H1 (cell line): ENCODE measurements around the gene ARMC3. TPM values are rescaled to one million over a fixed set of nuclear protein-coding genes. Genes with fewer than 3 reads are reported as not detected.

Experiments used
- CTCF ChIA-PET: fragments of 300-600 bp; sonication (Branson Sonifier 250); formaldehyde crosslinking; loops from one replicate; lab custom pipeline; 2021; ENCODE audit not compliant: partially characterized antibody; lab: Charles Lee
- POLR2A ChIA-PET: fragments of 300-600 bp; sonication (Branson Sonifier 250); formaldehyde crosslinking; loops from one replicate; lab custom pipeline; 2021; ENCODE audit warnings: inconsistent platforms; ENCODE audit not compliant: partially characterized antibody; lab: Charles Lee
- DNase-seq, 2 experiments: peaks; one replicate each; pipeline versions ENCODE4 v3.0.0 to v3.0.0-alpha.2; 2010 to 2022; ENCODE audit warnings: low spot score in 2 of 2, low read depth in 1 of 2, mixed read lengths in 1 of 2
- FAIRE-seq: peaks from 2 replicates; lab custom pipeline; 2011; peaks lifted over from hg19 to GRCh38; lab: Jason Lieb, UNC
- H2AFZ ChIP-seq: 2 replicates; pipeline ENCODE4 v1.8.1; 2012; ENCODE audit warnings: low read length, inconsistent platforms
- H2AK5ac ChIP-seq: 2 replicates; pipeline ENCODE4 v1.6.1; 2013; ENCODE audit warnings: low read depth, low read length
- H2BK120ac ChIP-seq: replicated peaks from 2 replicates; pipeline ENCODE3; 2013; ENCODE audit warnings: low read depth, low read length, inconsistent platforms
- H2BK12ac ChIP-seq: 2 replicates; pipeline ENCODE4 v1.6.1; 2013; ENCODE audit warnings: low read depth, low read length
- H2BK15ac ChIP-seq: 2 replicates; pipeline ENCODE4 v1.6.1; 2013; ENCODE audit warnings: low read length
- H2BK20ac ChIP-seq: 2 replicates; pipeline ENCODE4 v1.6.1; 2013; ENCODE audit warnings: low read length
- H2BK5ac ChIP-seq: 2 replicates; pipeline ENCODE4 v1.6.1; 2013; ENCODE audit warnings: low read depth, low read length
- H3K14ac ChIP-seq: 2 replicates; pipeline ENCODE4 v1.6.1; 2013; ENCODE audit warnings: inconsistent platforms; ENCODE audit not compliant: insufficient read length
- H3K18ac ChIP-seq: 2 replicates; pipeline ENCODE4 v1.6.1; 2013; ENCODE audit warnings: low read length; ENCODE audit errors: extremely low read depth
- H3K23ac ChIP-seq: 2 replicates; pipeline ENCODE4 v1.6.1; 2013; ENCODE audit warnings: inconsistent platforms; ENCODE audit not compliant: insufficient read length
- H3K23me2 ChIP-seq: 2 replicates; pipeline ENCODE4 v1.6.1; 2013; ENCODE audit warnings: low read depth, low read length
- H3K27ac ChIP-seq: 2 replicates; pipeline ENCODE4 v1.6.1; 2011; ENCODE audit warnings: low read depth, low read length, inconsistent platforms
- H3K27me3 ChIP-seq, 4 experiments: replicated peaks in 1 of 4; 1 replicate in 1 of 4; 2 replicates in 3 of 4; pipeline versions ENCODE4 v1.6.1 to v1.8.1; 2011 to 2013; ENCODE audit warnings: low read length in 3 of 4, mild to moderate bottlenecking in 3 of 4, inconsistent platforms in 2 of 4, mixed read lengths in 2 of 4, moderate library complexity in 1 of 4; ENCODE audit not compliant: control insufficient read depth in 3 of 4, insufficient read depth in 3 of 4; ENCODE audit errors: extremely low read depth in 1 of 4
- H3K36me3 ChIP-seq, 4 experiments: 2 replicates each; pipeline versions ENCODE4 v1.6.1 to v1.8.1; 2011 to 2013; ENCODE audit warnings: mild to moderate bottlenecking in 4 of 4, low read length in 3 of 4, moderate library complexity in 2 of 4, control low read depth in 1 of 4, inconsistent platforms in 1 of 4; ENCODE audit not compliant: insufficient read depth in 4 of 4, control insufficient read depth in 2 of 4
- H3K4ac ChIP-seq: replicated peaks from 2 replicates; pipeline ENCODE3; 2013; ENCODE audit warnings: low read length, low read depth, mixed read lengths, inconsistent platforms; ENCODE audit not compliant: insufficient read length
- H3K4me1 ChIP-seq, 4 experiments: replicated peaks in 1 of 4; 1 replicate in 1 of 4; 2 replicates in 3 of 4; pipeline versions ENCODE4 v1.6.1 to v1.8.1; 2011 to 2013; ENCODE audit warnings: low read length in 3 of 4, inconsistent platforms in 2 of 4, mixed read lengths in 1 of 4; ENCODE audit not compliant: insufficient read depth in 4 of 4, control insufficient read depth in 3 of 4
- H3K4me2 ChIP-seq, 2 experiments: 2 replicates each; pipeline versions ENCODE4 v1.6.1 to v1.8.1; 2011 to 2013; ENCODE audit warnings: low read depth in 2 of 2, low read length in 2 of 2, control low read depth in 1 of 2, inconsistent platforms in 1 of 2, mild to moderate bottlenecking in 1 of 2; ENCODE audit not compliant: insufficient read depth in 1 of 2
- H3K4me3 ChIP-seq, 4 experiments: fragments of 200-600, 300-600 bp in 1 of 4; sonication (generic), shearing (Covaris generic), sonication (Bioruptor Twin) in 1 of 4; 2 replicates each; pipeline versions ENCODE4 v1.5.1 to v1.8.1; 2011 to 2016; ENCODE audit warnings: low read length in 4 of 4, low read depth in 3 of 4, control low read depth in 2 of 4, inconsistent platforms in 2 of 4, mild to moderate bottlenecking in 2 of 4, mixed read lengths in 1 of 4, moderate library complexity in 1 of 4; ENCODE audit not compliant: insufficient read depth in 2 of 4; ENCODE audit errors: extremely low read depth in 1 of 4
- H3K56ac ChIP-seq: replicated peaks from 2 replicates; pipeline ENCODE3; 2013; ENCODE audit warnings: low read depth, mild to moderate bottlenecking, mixed read lengths, low read length, inconsistent platforms; ENCODE audit not compliant: insufficient read length
- H3K79me1 ChIP-seq: 2 replicates; pipeline ENCODE4 v1.6.1; 2013; ENCODE audit warnings: low read depth, low read length, control low read depth
- H3K79me2 ChIP-seq, 2 experiments: 2 replicates each; pipeline versions ENCODE4 v1.6.1 to v1.8.1; 2012 to 2013; ENCODE audit warnings: low read length in 2 of 2, mild to moderate bottlenecking in 2 of 2, inconsistent platforms in 1 of 2; ENCODE audit not compliant: insufficient read depth in 2 of 2, control insufficient read depth in 1 of 2
- H3K9ac ChIP-seq, 4 experiments: replicated peaks in 1 of 4; 1 replicate in 1 of 4; 2 replicates in 3 of 4; pipeline versions ENCODE4 v1.6.1 to v1.8.1; 2011 to 2013; ENCODE audit warnings: low read depth in 3 of 4, low read length in 3 of 4, control low read depth in 2 of 4, mild to moderate bottlenecking in 2 of 4, moderate library complexity in 2 of 4, inconsistent platforms in 1 of 4; ENCODE audit errors: extremely low read depth in 1 of 4
- H3K9me3 ChIP-seq, 2 experiments: 2 replicates each; pipeline versions ENCODE4 v1.6.1 to v1.8.1; 2012 to 2013; ENCODE audit warnings: mild to moderate bottlenecking in 2 of 2, moderate library complexity in 2 of 2, control low read depth in 1 of 2, inconsistent platforms in 1 of 2, low read depth in 1 of 2, low read length in 1 of 2, mixed read lengths in 1 of 2; ENCODE audit not compliant: insufficient read depth in 2 of 2
- H4K20me1 ChIP-seq, 2 experiments: replicated peaks in 1 of 2; 2 replicates each; pipeline versions ENCODE3 to v1.8.1; 2011 to 2013; ENCODE audit warnings: inconsistent platforms in 2 of 2, low read length in 2 of 2, mild to moderate bottlenecking in 1 of 2; ENCODE audit not compliant: insufficient read depth in 2 of 2, control insufficient read depth in 1 of 2
- H4K5ac ChIP-seq: 2 replicates; pipeline ENCODE4 v1.6.1; 2013; ENCODE audit warnings: low read length, low read depth, mixed read lengths, inconsistent platforms; ENCODE audit not compliant: insufficient read length
- H4K8ac ChIP-seq: 2 replicates; pipeline ENCODE4 v1.8.0; 2013; ENCODE audit warnings: mild to moderate bottlenecking, moderate library complexity, low read length, inconsistent platforms; ENCODE audit not compliant: insufficient read depth; ENCODE audit errors: extremely low read depth
- H4K91ac ChIP-seq: replicated peaks from 2 replicates; pipeline ENCODE3; 2013; ENCODE audit warnings: low read length, mixed read lengths, inconsistent platforms; ENCODE audit not compliant: insufficient read length
- SP4 ChIP-seq: IDR thresholded peaks from 2 replicates; pipeline ENCODE4 v1.6.1; 2012; ENCODE audit warnings: low read length, inconsistent platforms
- YY1 ChIP-seq: IDR thresholded peaks from 2 replicates; pipeline ENCODE4 v1.6.1; 2011; ENCODE audit warnings: low read depth, mild to moderate bottlenecking, low read length
- WGBS, 2 experiments: shearing (Covaris generic) in 1 of 2; methylation state at CpG; one replicate each; pipeline versions ENCODE4 v1.1.6 to v1.1.7; 2013 to 2015; ENCODE audit warnings: low lambda C conversion rate in 2 of 2, mixed read lengths in 2 of 2, inconsistent platforms in 1 of 2, low coverage in 1 of 2, missing lambda C conversion rate in 1 of 2; ENCODE audit not compliant: insufficient replicate concordance in 2 of 2, insufficient coverage in 1 of 2, insufficient read length in 1 of 2; ENCODE audit errors: extremely low coverage in 1 of 2, missing lambda C conversion rate in 1 of 2; 5-methylcytosine and 5-hydroxymethylcytosine counted together
- polyA plus RNA-seq, 7 experiments: library from polyadenylated mRNA; depleted of rRNA in 3 of 7; stranded (reverse) in 5 of 7; unstranded in 2 of 7; fragments of >200 nt in 5 of 7; fragments of 200-250 nt in 2 of 7; gene quantifications; 1 replicate in 5 of 7; 2 replicates in 1 of 7; 4 replicates in 1 of 7; pipeline versions ENCODE4 v1.2.1 to v1.2.3, GENCODE V29; 2011 to 2013; ENCODE audit warnings: missing spikeins in 2 of 7, mixed read lengths in 2 of 7
- total RNA-seq: library from RNA; stranded (reverse); fragmentation: NEBNext Ultra II Directional; extraction: Animal tissue kit (Norgen Biotek cat#: 25700); gene quantifications from 2 replicates; pipeline ENCODE4 v1.2.1, GENCODE V29; 2021

Gene ARMC3
- total and polyA plus RNA-seq, 2 of the 8 experiments (the other 6 are each of a cell fraction or from before 2014, with no cell fraction given), result 0.15 TPM

GRCh38 chr10:22927166-22927565, 687 bp upstream of the ARMC3 start:
- FAIRE-seq (no peak), DNase-seq (no peak)
- Histone ChIP-seq H3K23ac (no peak overlapping the region), H3K79me1 (no peaks in the 10 kb centered on the region), H3K14ac (no peak overlapping the region), H4K5ac (no peak overlapping the region), H4K8ac (no peak overlapping the region), H2BK120ac (no peak overlapping the region), H2AFZ (peak overlapping the region; percentile 97), H3K4me1 (peaks cover 0 to 6% (median 3%) of the 10 kb centered on the region in 4 experiments; a peak in 4 of 7 replicates), H3K27me3 (peaks cover 0 to 11% (median 7%) of the 10 kb centered on the region in 4 experiments; a peak in 6 of 7 replicates), H3K4ac (no peak overlapping the region), H3K4me3 (peak overlapping the region; percentile 37 to 60 (median 44); a peak in 7 of 8 replicates), H2BK15ac (0 out of 2 replicates have a peak overlapping the region, but pooled peaks have one; percentile 49), H4K91ac (no peak overlapping the region), H3K36me3 (no peaks in the 10 kb centered on the region), H2BK12ac (peak overlapping the region; percentile 64), H4K20me1 (no peaks in the 10 kb centered on the region), H3K18ac (peak overlapping the region; percentile 81; the same call in 1 of the 2 replicates), H2BK20ac (no peak overlapping the region), H2BK5ac (peak overlapping the region; percentile 64; the same call in 1 of the 2 replicates), H3K23me2 (peaks cover 7% of the 10 kb centered on the region; the same call in 1 of the 2 replicates), H3K27ac (no peak overlapping the region), H3K4me2 (peak overlapping the region; percentile 80 to 91), H3K9ac (peak overlapping the region in 2 of 4 experiments; percentile 54 to 56; a peak in 3 of 7 replicates), H3K9me3 (no peaks in the 10 kb centered on the region), H2AK5ac (no peak overlapping the region), H3K56ac (no peak overlapping the region), H3K79me2 (no peaks in the 10 kb centered on the region)
- 0 out of 2 replicates have a peak, but pooled peaks have one; percentile 13 for TF ChIP-seq YY1
- no peak for TF ChIP-seq SP4
- CTCF ChIA-PET, result interaction anchor here (0.7 to 1.2 kb wide), 5 partner anchors 9 to 58 kb away, joined by 3 to 4 read pairs (median 3); no protein-coding TSS in a partner anchor
- 86% methylated on average over 9 of the region's 9 CpGs; no CpG with 5 or more reads in 1 of the 2 experiments for WGBS, 2 experiments
- POLR2A ChIA-PET, result interaction anchor here (1.0 kb wide), 1 partner anchor 129 kb away, joined by 3 read pairs; no protein-coding TSS in a partner anchor
